ENCODE results near the gene C11orf21. TPM values are rescaled to one million over a fixed set of nuclear protein-coding genes. Genes with fewer than 3 reads are reported as not detected.

C11orf21 gene
- total RNA-seq, 1 experiment from 2014 or later: not detected

DNA sequence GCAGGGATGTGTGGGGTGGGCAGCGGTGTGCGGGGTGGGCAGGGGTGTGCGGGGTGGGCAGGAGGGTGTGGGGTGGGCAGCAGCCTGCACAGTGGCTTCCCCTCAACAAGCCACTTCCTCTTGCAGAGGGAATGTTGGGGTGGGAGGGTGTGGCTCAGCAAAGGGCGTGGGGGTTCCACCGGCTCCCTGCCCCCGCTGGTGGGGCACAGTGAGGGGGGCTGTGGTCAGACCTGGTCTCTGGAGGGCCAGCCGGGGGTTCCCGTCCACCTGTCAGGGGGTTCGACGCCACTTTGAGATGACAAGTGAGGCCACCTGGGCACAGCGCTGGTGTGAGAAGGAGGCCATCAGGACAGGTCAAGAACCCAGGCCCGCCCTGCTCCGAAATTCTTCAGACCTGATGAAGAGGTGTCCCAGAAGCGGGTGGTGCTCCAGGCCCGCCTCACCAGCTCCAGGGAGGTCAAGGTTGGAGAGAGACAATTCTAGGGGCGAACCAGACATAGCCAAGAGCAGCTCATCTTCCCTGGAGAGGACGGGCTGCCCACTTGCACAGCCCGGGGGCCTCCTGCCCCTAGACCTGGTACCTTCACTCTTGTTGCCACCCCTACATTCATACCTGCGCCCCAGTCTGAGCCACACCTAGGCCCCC lies 1.3 kb downstream of the C11orf21 start:
- TF ChIP-seq, protein P1, sequence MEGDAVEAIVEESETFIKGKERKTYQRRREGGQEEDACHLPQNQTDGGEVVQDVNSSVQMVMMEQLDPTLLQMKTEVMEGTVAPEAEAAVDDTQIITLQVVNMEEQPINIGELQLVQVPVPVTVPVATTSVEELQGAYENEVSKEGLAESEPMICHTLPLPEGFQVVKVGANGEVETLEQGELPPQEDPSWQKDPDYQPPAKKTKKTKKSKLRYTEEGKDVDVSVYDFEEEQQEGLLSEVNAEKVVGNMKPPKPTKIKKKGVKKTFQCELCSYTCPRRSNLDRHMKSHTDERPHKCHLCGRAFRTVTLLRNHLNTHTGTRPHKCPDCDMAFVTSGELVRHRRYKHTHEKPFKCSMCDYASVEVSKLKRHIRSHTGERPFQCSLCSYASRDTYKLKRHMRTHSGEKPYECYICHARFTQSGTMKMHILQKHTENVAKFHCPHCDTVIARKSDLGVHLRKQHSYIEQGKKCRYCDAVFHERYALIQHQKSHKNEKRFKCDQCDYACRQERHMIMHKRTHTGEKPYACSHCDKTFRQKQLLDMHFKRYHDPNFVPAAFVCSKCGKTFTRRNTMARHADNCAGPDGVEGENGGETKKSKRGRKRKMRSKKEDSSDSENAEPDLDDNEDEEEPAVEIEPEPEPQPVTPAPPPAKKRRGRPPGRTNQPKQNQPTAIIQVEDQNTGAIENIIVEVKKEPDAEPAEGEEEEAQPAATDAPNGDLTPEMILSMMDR (IDR thresholded peaks at IDR 0.05; ENCODE audit: unreplicated experiment): no peak
- intact Hi-C loops (cut with micrococcal nuclease; ENCODE audit: unreplicated experiment): no loop called here
- no TSS peak for BruUV-seq (replicated peaks)
- CTCF ChIA-PET: no interaction called here
- Mint-ChIP-seq H3K4me3 (ENCODE audit: low read depth, unreplicated experiment) (no peak overlapping the region), H3K36me3 (ENCODE audit: insufficient read depth, unreplicated experiment) (no peaks in the 10 kb centered on the region), H3K4me1 (ENCODE audit: low read depth, unreplicated experiment) (no peaks in the 10 kb centered on the region), H3K27me3 (ENCODE audit: unreplicated experiment) (peaks cover 44% of the 10 kb centered on the region), H3K9me3 (ENCODE audit: low read depth, unreplicated experiment) (no peaks in the 10 kb centered on the region), H3K27ac (ENCODE audit: unreplicated experiment) (no peak overlapping the region)
- no peak for DNase-seq

DNA sequence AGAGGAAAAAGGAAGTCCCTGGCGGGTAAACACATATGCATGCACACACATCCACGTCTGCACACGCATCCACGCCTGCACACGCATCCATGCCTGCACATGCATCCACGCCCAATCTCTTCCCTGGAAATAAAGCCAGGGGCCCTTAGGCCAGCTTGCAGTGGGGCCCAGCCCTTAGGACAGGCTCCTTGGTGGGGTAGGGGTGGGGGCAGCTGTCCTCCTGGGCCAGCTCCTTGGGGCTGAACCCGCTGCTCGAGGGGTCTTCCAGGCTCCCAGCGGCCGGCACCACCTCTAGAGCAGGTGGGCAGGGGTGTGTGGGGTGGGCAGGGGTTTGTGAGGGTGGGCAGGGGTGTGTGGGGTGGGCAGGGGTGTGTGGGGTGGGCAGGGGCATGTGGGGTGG lies 1.9 kb downstream of the C11orf21 start:
- H3K4me3 Mint-ChIP-seq (ENCODE audit: low read depth, unreplicated experiment): no peak overlapping the region
- TF ChIP-seq, protein P1 (IDR thresholded peaks at IDR 0.05; ENCODE audit: unreplicated experiment): no peak
- CTCF ChIA-PET: interaction anchor here (1.2 to 1.8 kb wide), 3 partner anchors 102 to 113 kb away, joined by 4 to 13 read pairs (median 9); no protein-coding TSS in a partner anchor

DNA sequence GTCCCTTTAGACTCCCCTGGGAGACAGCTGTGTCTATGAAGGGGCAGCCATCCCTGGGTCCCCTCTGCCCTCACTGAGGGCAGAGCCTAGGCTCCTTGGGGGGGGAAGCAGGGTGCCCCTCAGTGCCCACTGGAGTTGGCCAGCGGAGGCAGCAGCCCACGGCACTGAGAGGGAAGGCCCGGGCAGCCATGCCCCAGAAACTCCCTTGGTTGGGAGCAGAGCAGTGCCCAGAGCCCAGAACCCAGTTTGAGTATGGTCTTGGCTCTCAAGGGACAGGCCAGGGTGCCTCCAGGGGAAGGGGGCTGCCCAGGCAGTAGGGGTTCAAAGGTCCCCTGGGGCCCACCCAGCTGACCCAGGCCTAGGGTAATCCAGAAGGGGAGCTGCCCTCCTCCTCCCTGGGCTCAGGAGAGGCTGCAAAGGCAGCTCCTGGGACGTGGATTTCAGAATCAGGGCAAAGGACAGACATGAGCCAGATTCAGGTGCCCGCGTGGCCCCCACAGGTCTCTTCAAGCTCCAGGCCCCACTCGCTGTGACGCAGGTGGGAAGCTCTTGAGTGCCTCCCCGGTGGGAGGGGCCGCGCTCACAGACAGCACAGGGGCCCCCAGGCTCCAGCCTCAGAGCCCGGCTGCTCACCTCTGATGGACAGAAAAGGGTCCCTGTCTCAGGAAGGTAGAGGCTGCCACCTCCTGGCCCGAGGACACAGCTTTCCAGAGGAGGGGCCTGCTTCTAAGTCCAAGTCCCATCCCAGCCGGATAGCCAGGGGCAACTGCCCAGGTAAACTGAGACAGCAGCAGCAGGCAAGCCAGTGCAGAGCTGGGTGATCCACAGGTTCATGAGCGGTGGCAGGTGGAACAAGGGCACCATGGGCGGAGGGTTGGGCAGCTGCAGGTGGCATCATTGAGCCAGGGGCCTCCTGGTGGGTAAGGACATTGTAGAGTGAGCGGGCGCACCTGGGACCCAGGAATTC lies 2.6 kb downstream of the C11orf21 start:
- peak; percentile 69 for DNase-seq
- no peaks in the 10 kb centered on the region for H3K9me3 Mint-ChIP-seq (ENCODE audit: low read depth, unreplicated experiment)
- TF ChIP-seq, protein P1 (IDR thresholded peaks at IDR 0.05; ENCODE audit: unreplicated experiment): peak; percentile 66
- intact Hi-C loops (cut with micrococcal nuclease; ENCODE audit: unreplicated experiment): loop anchor here (1.0 kb wide), 1 partner anchor 102 kb away; no protein-coding TSS in a partner anchor
- no peaks in the 10 kb centered on the region for H3K36me3 Mint-ChIP-seq (ENCODE audit: insufficient read depth, unreplicated experiment)
- BruUV-seq (replicated peaks): no TSS peak
- no peaks in the 10 kb centered on the region for H3K4me1 Mint-ChIP-seq (ENCODE audit: low read depth, unreplicated experiment)
- CTCF ChIA-PET: interaction anchor here (1.2 to 1.8 kb wide), 3 partner anchors 101 to 113 kb away, joined by 4 to 13 read pairs (median 9); no protein-coding TSS in a partner anchor
- H3K27ac Mint-ChIP-seq (ENCODE audit: unreplicated experiment): no peak overlapping the region
- H3K27me3 Mint-ChIP-seq (ENCODE audit: unreplicated experiment): peaks cover 57% of the 10 kb centered on the region
- no peak overlapping the region for H3K4me3 Mint-ChIP-seq (ENCODE audit: low read depth, unreplicated experiment)

More for the DNA sequence above, 1.9 kb downstream of the C11orf21 start:
- intact Hi-C loops (cut with micrococcal nuclease; ENCODE audit: unreplicated experiment): loop anchor here (1.0 kb wide), 1 partner anchor 102 kb away; no protein-coding TSS in a partner anchor
- no peak for DNase-seq
- H3K36me3 Mint-ChIP-seq (ENCODE audit: insufficient read depth, unreplicated experiment): no peaks in the 10 kb centered on the region
- no TSS peak for BruUV-seq (replicated peaks)
- peaks cover 50% of the 10 kb centered on the region for H3K27me3 Mint-ChIP-seq (ENCODE audit: unreplicated experiment)
- no peaks in the 10 kb centered on the region for H3K4me1 Mint-ChIP-seq (ENCODE audit: low read depth, unreplicated experiment)
- no peaks in the 10 kb centered on the region for H3K9me3 Mint-ChIP-seq (ENCODE audit: low read depth, unreplicated experiment)
- H3K27ac Mint-ChIP-seq (ENCODE audit: unreplicated experiment): no peak overlapping the region

DNA sequence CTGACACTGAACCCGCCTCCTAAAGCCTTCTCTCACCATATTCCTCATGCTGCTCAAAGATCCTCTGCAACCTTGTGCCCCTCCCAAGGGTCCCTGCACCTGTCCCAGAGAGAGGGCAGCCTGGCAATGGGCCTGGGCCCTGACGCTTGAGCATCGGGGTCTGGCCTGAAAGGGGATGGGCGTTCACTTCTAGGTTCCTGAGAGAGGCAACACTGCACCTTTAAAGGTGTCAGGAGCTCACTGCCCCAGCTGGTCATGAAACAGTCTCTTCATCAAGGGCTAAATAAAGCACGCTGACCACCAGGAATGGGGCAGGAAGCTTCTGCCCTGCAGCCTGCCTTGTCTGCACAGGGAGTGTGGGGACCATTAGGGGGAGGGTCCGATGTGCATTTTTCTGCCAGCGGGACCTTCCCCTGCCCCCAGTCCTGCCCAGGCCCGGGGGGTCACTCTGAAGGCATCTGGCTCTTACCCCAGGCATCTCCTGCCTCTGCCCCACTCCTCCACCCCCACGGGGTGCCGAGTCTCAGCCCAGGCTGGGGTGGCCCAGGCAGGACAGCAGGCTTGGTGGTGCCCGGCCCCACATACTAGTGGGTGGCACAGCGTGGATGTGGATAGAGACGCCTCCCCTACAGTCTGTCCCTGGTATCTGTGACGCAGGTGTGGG lies 3.5 kb downstream of the C11orf21 start:
- DNase-seq: no peak
- Mint-ChIP-seq H3K9me3 (ENCODE audit: low read depth, unreplicated experiment) (no peaks in the 10 kb centered on the region), H3K4me3 (ENCODE audit: low read depth, unreplicated experiment) (no peak overlapping the region), H3K36me3 (ENCODE audit: insufficient read depth, unreplicated experiment) (no peaks in the 10 kb centered on the region), H3K4me1 (ENCODE audit: low read depth, unreplicated experiment) (no peaks in the 10 kb centered on the region), H3K27me3 (ENCODE audit: unreplicated experiment) (peaks cover 64% of the 10 kb centered on the region), H3K27ac (ENCODE audit: unreplicated experiment) (no peak overlapping the region)
- TF ChIP-seq, protein P1 (IDR thresholded peaks at IDR 0.05; ENCODE audit: unreplicated experiment): no peak
- intact Hi-C loops (cut with micrococcal nuclease; ENCODE audit: unreplicated experiment): no loop called here
- no TSS peak for BruUV-seq (replicated peaks)
- CTCF ChIA-PET: interaction anchor here (1.2 to 1.8 kb wide), 3 partner anchors 100 to 112 kb away, joined by 4 to 13 read pairs (median 9); no protein-coding TSS in a partner anchor
